CD4-positive, alpha-beta T cell treated with Interleukin-6 at 100 ng/mL for 8 hours (primary cell): ENCODE measurements around the gene BCL11A.

Experiments used
- DNase-seq: peaks from one replicate; pipeline ENCODE4 v3.0.0-alpha.2; 2020; ENCODE audit warnings: mixed read lengths, low spot score

Gene BCL11A

GRCh38 chr2:60544954-60545560 is 8.4 kb downstream of the BCL11A start:
- no peak for DNase-seq

GRCh38 chr2:60544062-60544461 is 9.4 kb downstream of the BCL11A start:
- DNase-seq: no peak

- DNase-seq: no peak
Observed at GRCh38 chr2:60541056-60541651, 12.3 kb downstream of the BCL11A start.

- DNase-seq: no peak
Observed at GRCh38 chr2:60540074-60540473, 13.4 kb downstream of the BCL11A start.

GRCh38 chr2:60539140-60539539 is 14.3 kb downstream of the BCL11A start:
- DNase-seq: no peak

- no peak for DNase-seq
Observed at GRCh38 chr2:60538101-60538500, 15.4 kb downstream of the BCL11A start.

GRCh38 chr2:60536746-60537145 is 16.7 kb downstream of the BCL11A start:
- DNase-seq: no peak

- DNase-seq: no peak
Observed at GRCh38 chr2:60535685-60536312, 17.7 kb downstream of the BCL11A start.

GRCh38 chr2:60534892-60535684 is 18.4 kb downstream of the BCL11A start:
- no peak for DNase-seq

- no peak for DNase-seq
Observed at GRCh38 chr2:60534052-60534685, 19.3 kb downstream of the BCL11A start.

- DNase-seq: no peak
Observed at GRCh38 chr2:60533101-60534051, 20.1 kb downstream of the BCL11A start.

- DNase-seq: no peak
Observed at GRCh38 chr2:60532421-60532820, 21.0 kb downstream of the BCL11A start.

- DNase-seq: no peak
Observed at GRCh38 chr2:60531701-60532133, 21.7 kb downstream of the BCL11A start.

- no peak for DNase-seq
Observed at GRCh38 chr2:60530660-60531281, 22.7 kb downstream of the BCL11A start.

- no peak for DNase-seq
Observed at GRCh38 chr2:60529785-60530627, 23.4 kb downstream of the BCL11A start.

- no peak for DNase-seq
Observed at GRCh38 chr2:60529136-60529784, 24.2 kb downstream of the BCL11A start.

- no peak for DNase-seq
Observed at GRCh38 chr2:60528281-60529020, 25.0 kb downstream of the BCL11A start.

GRCh38 chr2:60527762-60528161 is 25.7 kb downstream of the BCL11A start:
- DNase-seq: no peak
